Stimulated activated CD8-positive, alpha-beta memory T cell treated with anti-CD3 and anti-CD28 coated beads, Interleukin-4, amount 100 ng/mL, for 4 hours (primary cell): ENCODE results near the gene RHOF.

Source experiments
- DNase-seq, 2 donors: peaks; one replicate each; pipeline ENCODE4 v3.0.0-alpha.2; 2020; ENCODE audit warnings: low read depth in 2 of 2, low spot score in 1 of 2

The RHOF gene

GRCh38 chr12:121805171-121806008 is 11.9 kb upstream of the RHOF start:
- DNase-seq = no peak

GRCh38 chr12:121804417-121805111 is 11.1 kb upstream of the RHOF start:
- no peak for DNase-seq

- DNase-seq = no peak
Observed at GRCh38 chr12:121803861-121804416, 10.5 kb upstream of the RHOF start, which contains the start of gene SETD1B. SETD1B (plus strand) TSS chr12:121804009; CDS start chr12:121804738, 729 bp downstream.

GRCh38 chr12:121802843-121803698 is 9.6 kb upstream of the RHOF start:
- DNase-seq = peak; percentile 64

- no peak for DNase-seq
Observed at GRCh38 chr12:121802485-121802842, 9.0 kb upstream of the RHOF start.

- no peak for DNase-seq
Observed at GRCh38 chr12:121801595-121802484, 8.4 kb upstream of the RHOF start.

- DNase-seq = no peak
Observed at GRCh38 chr12:121800694-121801594, 7.5 kb upstream of the RHOF start.

GRCh38 chr12:121799842-121800693 is 6.6 kb upstream of the RHOF start:
- peak in 1 of 2 donors; percentile 68 for DNase-seq

GRCh38 chr12:121799156-121799841 is 5.8 kb upstream of the RHOF start:
- DNase-seq = no peak

GRCh38 chr12:121798787-121799155 is 5.3 kb upstream of the RHOF start:
- no peak for DNase-seq

- DNase-seq = no peak
Observed at GRCh38 chr12:121797937-121798786, 4.7 kb upstream of the RHOF start.

- no peak for DNase-seq
Observed at GRCh38 chr12:121796855-121797751, 3.6 kb upstream of the RHOF start.

GRCh38 chr12:121795034-121795968 is 1.8 kb upstream of the RHOF start:
- DNase-seq = peak; percentile 68 to 78

- DNase-seq = no peak
Observed at GRCh38 chr12:121794534-121795033, 1.1 kb upstream of the RHOF start.
